Measurements from ENCODE around the gene E2F1.
A peak's percentile ranks its signal among the peaks of the same experiment; 100 is the strongest.

The E2F1 gene

GRCh38 chr20:33724439-33725094, 38.4 kb upstream of the E2F1 start:
- H3K36me3 ChIP-seq (ENCODE audit: control insufficient read depth, insufficient read depth, low read length): no peaks in the 10 kb centered on the region
- no peak overlapping the region for H3K4me3 ChIP-seq (ENCODE audit: low read length)
- H3K4me1 ChIP-seq (ENCODE audit: control insufficient read depth, insufficient read depth, low read length): no peaks in the 10 kb centered on the region
- H3K27ac ChIP-seq (ENCODE audit: low read depth, low read length): no peak overlapping the region
- no peak overlapping the region for H3K9ac ChIP-seq (ENCODE audit: low read length)
- no peaks in the 10 kb centered on the region for H3K27me3 ChIP-seq (ENCODE audit: control insufficient read depth, insufficient read depth, low read length)

- H3K4me3 ChIP-seq (ENCODE audit: low read length): no peak overlapping the region
- H3K27ac ChIP-seq (ENCODE audit: low read depth, low read length): no peak overlapping the region
Measured at GRCh38 chr20:33721391-33722140, 35.4 kb upstream of the E2F1 start.

GRCh38 chr20:33719989-33720709, 34.0 kb upstream of the E2F1 start, which contains the start of gene PXMP4:
Gene PXMP4 (minus strand): TSS chr20:33720310. CDS start chr20:33720207, 103 bp downstream.
- Histone ChIP-seq H3K4me3 (ENCODE audit: low read length) (peak within 1 kb of the TSS; percentile 71), H3K27ac (ENCODE audit: low read depth, low read length) (peak within 1 kb of the TSS; percentile 78), H3K9ac (ENCODE audit: low read length) (peak within 1 kb of the TSS; percentile 50), H3K36me3 (ENCODE audit: control insufficient read depth, insufficient read depth, low read length) (no peaks in the 10 kb centered on the region), H3K4me1 (ENCODE audit: control insufficient read depth, insufficient read depth, low read length) (no peaks in the 10 kb centered on the region), H3K27me3 (ENCODE audit: control insufficient read depth, insufficient read depth, low read length) (no peaks in the 10 kb centered on the region)

More at GRCh38 chr20:33721391-33722140, 35.4 kb upstream of the E2F1 start:
- H3K36me3 ChIP-seq (ENCODE audit: control insufficient read depth, insufficient read depth, low read length): no peaks in the 10 kb centered on the region
- no peak overlapping the region for H3K9ac ChIP-seq (ENCODE audit: low read length)
- H3K27me3 ChIP-seq (ENCODE audit: control insufficient read depth, insufficient read depth, low read length): no peaks in the 10 kb centered on the region
- H3K4me1 ChIP-seq (ENCODE audit: control insufficient read depth, insufficient read depth, low read length): no peaks in the 10 kb centered on the region

GRCh38 chr20:33719277-33719988, 33.2 kb upstream of the E2F1 start:
- peak overlapping the region; percentile 71 for H3K4me3 ChIP-seq (ENCODE audit: low read length)

GRCh38 chr20:33716498-33716897, 30.3 kb upstream of the E2F1 start:
- no peak overlapping the region for H3K4me3 ChIP-seq (ENCODE audit: low read length)
- no peaks in the 10 kb centered on the region for H3K27me3 ChIP-seq (ENCODE audit: control insufficient read depth, insufficient read depth, low read length)
- H3K27ac ChIP-seq (ENCODE audit: low read depth, low read length): no peak overlapping the region

More at GRCh38 chr20:33719277-33719988, 33.2 kb upstream of the E2F1 start:
- H3K36me3 ChIP-seq (ENCODE audit: control insufficient read depth, insufficient read depth, low read length): no peaks in the 10 kb centered on the region
- H3K27me3 ChIP-seq (ENCODE audit: control insufficient read depth, insufficient read depth, low read length): no peaks in the 10 kb centered on the region
- peak overlapping the region; percentile 50 for H3K9ac ChIP-seq (ENCODE audit: low read length)
- H3K27ac ChIP-seq (ENCODE audit: low read depth, low read length): no peak overlapping the region
- no peaks in the 10 kb centered on the region for H3K4me1 ChIP-seq (ENCODE audit: control insufficient read depth, insufficient read depth, low read length)

GRCh38 chr20:33713865-33714367, 27.7 kb upstream of the E2F1 start:
- Histone ChIP-seq H3K27me3 (ENCODE audit: control insufficient read depth, insufficient read depth, low read length) (no peaks in the 10 kb centered on the region), H3K36me3 (ENCODE audit: control insufficient read depth, insufficient read depth, low read length) (peaks cover 24% of the 10 kb centered on the region), H3K27ac (ENCODE audit: low read depth, low read length) (no peak overlapping the region), H3K9ac (ENCODE audit: low read length) (no peak overlapping the region), H3K4me1 (ENCODE audit: control insufficient read depth, insufficient read depth, low read length) (no peaks in the 10 kb centered on the region), H3K4me3 (ENCODE audit: low read length) (no peak overlapping the region)

More at GRCh38 chr20:33716498-33716897, 30.3 kb upstream of the E2F1 start:
- peaks cover 15% of the 10 kb centered on the region for H3K36me3 ChIP-seq (ENCODE audit: control insufficient read depth, insufficient read depth, low read length)
- no peak overlapping the region for H3K9ac ChIP-seq (ENCODE audit: low read length)
- H3K4me1 ChIP-seq (ENCODE audit: control insufficient read depth, insufficient read depth, low read length): no peaks in the 10 kb centered on the region

GRCh38 chr20:33711446-33711738, 25.2 kb upstream of the E2F1 start:
- Histone ChIP-seq H3K27me3 (ENCODE audit: control insufficient read depth, insufficient read depth, low read length) (no peaks in the 10 kb centered on the region), H3K4me1 (ENCODE audit: control insufficient read depth, insufficient read depth, low read length) (no peaks in the 10 kb centered on the region), H3K27ac (ENCODE audit: low read depth, low read length) (no peak overlapping the region), H3K4me3 (ENCODE audit: low read length) (no peak overlapping the region), H3K9ac (ENCODE audit: low read length) (no peak overlapping the region), H3K36me3 (ENCODE audit: control insufficient read depth, insufficient read depth, low read length) (peaks cover 26% of the 10 kb centered on the region)

GRCh38 chr20:33710681-33711445, 24.7 kb upstream of the E2F1 start:
- no peaks in the 10 kb centered on the region for H3K4me1 ChIP-seq (ENCODE audit: control insufficient read depth, insufficient read depth, low read length)
- H3K27ac ChIP-seq (ENCODE audit: low read depth, low read length): no peak overlapping the region
- H3K36me3 ChIP-seq (ENCODE audit: control insufficient read depth, insufficient read depth, low read length): peaks cover 27% of the 10 kb centered on the region
- no peak overlapping the region for H3K4me3 ChIP-seq (ENCODE audit: low read length)
- H3K27me3 ChIP-seq (ENCODE audit: control insufficient read depth, insufficient read depth, low read length): no peaks in the 10 kb centered on the region
- no peak overlapping the region for H3K9ac ChIP-seq (ENCODE audit: low read length)

GRCh38 chr20:33709905-33710541, 23.8 kb upstream of the E2F1 start:
- Histone ChIP-seq H3K36me3 (ENCODE audit: control insufficient read depth, insufficient read depth, low read length) (peaks cover 27% of the 10 kb centered on the region), H3K4me1 (ENCODE audit: control insufficient read depth, insufficient read depth, low read length) (no peaks in the 10 kb centered on the region), H3K4me3 (ENCODE audit: low read length) (no peak overlapping the region), H3K27ac (ENCODE audit: low read depth, low read length) (no peak overlapping the region), H3K27me3 (ENCODE audit: control insufficient read depth, insufficient read depth, low read length) (no peaks in the 10 kb centered on the region), H3K9ac (ENCODE audit: low read length) (no peak overlapping the region)

GRCh38 chr20:33709398-33709797, 23.2 kb upstream of the E2F1 start:
- no peak overlapping the region for H3K27ac ChIP-seq (ENCODE audit: low read depth, low read length)
- peaks cover 27% of the 10 kb centered on the region for H3K36me3 ChIP-seq (ENCODE audit: control insufficient read depth, insufficient read depth, low read length)
- no peak overlapping the region for H3K9ac ChIP-seq (ENCODE audit: low read length)

GRCh38 chr20:33707668-33708067, 21.5 kb upstream of the E2F1 start:
- H3K27me3 ChIP-seq (ENCODE audit: control insufficient read depth, insufficient read depth, low read length): no peaks in the 10 kb centered on the region
- H3K4me1 ChIP-seq (ENCODE audit: control insufficient read depth, insufficient read depth, low read length): peaks cover 3% of the 10 kb centered on the region
- no peak overlapping the region for H3K4me3 ChIP-seq (ENCODE audit: low read length)
- no peak overlapping the region for H3K9ac ChIP-seq (ENCODE audit: low read length)
- no peak overlapping the region for H3K27ac ChIP-seq (ENCODE audit: low read depth, low read length)
- peaks cover 17% of the 10 kb centered on the region for H3K36me3 ChIP-seq (ENCODE audit: control insufficient read depth, insufficient read depth, low read length)

More at GRCh38 chr20:33709398-33709797, 23.2 kb upstream of the E2F1 start:
- Histone ChIP-seq H3K4me3 (ENCODE audit: low read length) (no peak overlapping the region), H3K4me1 (ENCODE audit: control insufficient read depth, insufficient read depth, low read length) (no peaks in the 10 kb centered on the region), H3K27me3 (ENCODE audit: control insufficient read depth, insufficient read depth, low read length) (no peaks in the 10 kb centered on the region)
